NCI-H82 treated with DMSO at 0.1 percent for 48 hours (cell line): ENCODE results near the gene NABP1.

Experiments used
- DNase-seq: peaks from one replicate; lab custom pipeline; 2025; ENCODE audit not compliant: unreplicated experiment; lab: John Stamatoyannopoulos, UW

NABP1 gene

DNA sequence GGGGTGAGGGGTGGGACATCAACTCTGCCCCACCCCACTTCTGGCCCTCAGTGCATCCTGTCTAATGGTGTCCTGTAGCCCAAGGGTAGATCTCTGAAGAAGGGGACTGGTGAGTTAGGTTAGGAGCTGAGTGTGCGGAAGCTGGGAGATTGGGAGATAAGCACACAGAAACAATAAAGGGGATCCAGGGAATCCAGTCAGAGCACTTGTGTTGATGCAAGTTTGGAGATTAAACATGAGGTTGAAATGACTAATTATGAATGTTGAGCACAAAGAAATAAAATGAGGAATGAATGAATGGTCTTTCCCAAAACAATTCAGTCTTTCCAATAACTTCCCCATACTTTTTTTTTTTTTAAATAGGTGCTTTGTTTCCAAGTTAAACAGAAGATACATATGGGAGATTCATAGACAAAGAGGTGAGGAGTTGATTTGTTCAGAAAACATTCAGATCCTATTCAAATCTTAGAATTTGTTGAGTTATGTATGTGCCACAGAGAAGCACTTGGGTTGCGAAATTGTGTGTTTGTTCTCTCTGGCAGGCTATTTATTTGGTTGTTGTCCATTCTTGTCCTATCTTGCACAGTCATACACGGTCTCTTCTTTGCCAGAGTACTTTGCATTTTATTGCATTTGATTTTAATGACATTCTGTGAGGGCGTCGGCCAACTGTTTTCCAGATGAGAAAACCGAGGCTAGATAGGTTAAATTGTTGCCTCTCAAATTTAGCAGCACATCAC, 31.6 kb upstream of the NABP1 start:
- DNase-seq = no peak

GRCh38 chr2:191649519-191649918, 28.4 kb upstream of the NABP1 start:
- no peak for DNase-seq

DNA sequence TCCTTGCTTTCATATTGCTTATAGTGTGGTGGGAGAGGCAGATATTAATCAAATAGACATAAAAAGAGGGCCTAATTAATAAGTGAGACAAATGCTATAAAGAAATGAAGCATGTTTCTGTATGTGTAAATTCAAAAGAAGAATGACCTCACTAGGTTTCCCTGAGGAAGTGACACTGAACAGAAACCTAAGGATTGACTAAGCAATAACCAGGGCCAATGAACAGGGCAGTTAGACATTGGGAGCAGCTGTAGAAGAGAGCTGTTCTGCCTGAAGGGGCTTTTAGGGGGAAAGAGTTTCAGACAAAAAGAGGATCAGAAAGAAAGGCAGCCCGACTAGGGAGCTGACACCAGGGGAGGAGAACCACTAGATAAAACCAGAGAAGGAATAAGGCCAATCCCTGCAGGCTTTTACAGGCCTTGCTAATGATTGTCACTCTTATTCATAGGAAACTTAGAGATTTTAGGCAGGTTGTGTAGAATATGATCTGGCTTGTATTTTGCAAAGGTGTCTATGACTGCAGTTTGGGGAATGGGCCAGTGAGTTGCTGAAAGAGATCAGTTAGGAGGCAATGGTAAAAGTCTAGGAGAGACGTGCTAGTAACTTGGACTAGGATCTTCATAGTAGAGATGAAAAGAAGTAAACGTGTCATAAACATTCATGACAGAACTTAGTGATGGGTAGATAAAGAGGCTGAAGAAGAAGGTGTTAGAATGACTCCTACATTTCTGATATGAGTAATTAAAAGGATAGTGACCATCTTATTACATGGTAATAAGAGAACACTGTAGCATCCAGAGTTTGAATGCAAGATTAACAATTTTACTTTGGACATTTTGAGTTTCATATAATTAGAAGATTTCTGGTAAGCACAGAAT, 26.8 kb upstream of the NABP1 start:
- no peak for DNase-seq

- DNase-seq = no peak
These were observed 24.1 kb upstream of the NABP1 start for GRCh38 chr2:191653667-191654391.

DNA sequence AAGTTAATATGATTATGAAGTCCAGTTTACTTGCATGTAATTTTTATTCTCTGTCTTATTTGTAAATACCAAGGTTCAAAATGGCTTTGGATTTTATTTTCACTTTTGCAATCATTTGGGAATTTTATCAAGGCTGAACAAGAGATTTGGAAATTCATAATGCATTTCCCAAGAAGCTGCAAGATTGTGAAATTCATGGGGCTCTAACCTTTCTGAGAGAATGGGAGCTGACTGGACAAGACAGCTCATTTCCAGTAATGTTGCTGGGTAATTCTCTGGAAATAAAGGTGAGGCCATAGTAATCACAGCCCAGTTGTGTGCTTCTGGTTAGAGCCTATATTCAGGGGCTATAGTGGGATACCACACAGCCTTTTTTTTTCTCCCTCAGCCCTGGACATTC, 21.5 kb upstream of the NABP1 start:
- DNase-seq = no peak

DNA sequence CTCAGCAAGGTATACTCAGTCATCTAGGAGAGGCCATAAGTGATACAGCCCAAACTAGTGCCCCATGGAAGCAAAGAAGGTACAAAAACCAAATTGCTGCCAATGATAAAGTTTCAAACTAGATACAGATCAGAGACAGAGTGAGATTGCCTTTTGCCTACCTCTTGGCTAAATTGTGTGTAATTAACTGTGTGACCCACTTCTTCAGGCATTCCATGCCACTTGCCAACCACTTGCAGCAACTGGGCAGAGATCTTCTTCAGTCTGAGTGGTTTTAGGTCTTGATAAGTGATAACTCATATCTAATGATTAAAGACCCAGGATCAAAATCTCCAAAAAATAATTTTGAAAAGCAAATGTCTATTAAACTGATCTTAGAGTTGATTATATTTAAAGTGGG, 21.1 kb upstream of the NABP1 start:
- DNase-seq = no peak

- no peak for DNase-seq
These were observed 20.0 kb upstream of the NABP1 start for GRCh38 chr2:191657977-191658376.

DNA sequence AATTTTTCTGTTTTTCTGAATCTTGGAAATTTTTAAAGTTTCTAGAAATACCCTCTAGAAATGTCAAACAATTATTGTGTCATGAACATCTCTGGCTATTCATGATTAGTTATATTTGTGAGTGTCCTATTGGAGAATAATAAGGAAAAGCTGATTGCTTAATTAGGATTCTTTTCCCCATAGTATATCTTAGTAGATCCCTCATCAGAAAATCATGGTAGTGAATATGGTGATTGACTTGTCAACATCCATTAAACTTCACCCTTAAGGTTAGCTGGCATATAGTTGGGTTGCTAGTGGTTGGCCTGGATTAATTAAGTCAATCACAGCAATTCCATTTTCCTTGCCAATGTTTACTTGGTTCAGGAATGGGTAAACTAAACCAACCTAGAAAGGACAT, 18.7 kb upstream of the NABP1 start:
- no peak for DNase-seq

DNA sequence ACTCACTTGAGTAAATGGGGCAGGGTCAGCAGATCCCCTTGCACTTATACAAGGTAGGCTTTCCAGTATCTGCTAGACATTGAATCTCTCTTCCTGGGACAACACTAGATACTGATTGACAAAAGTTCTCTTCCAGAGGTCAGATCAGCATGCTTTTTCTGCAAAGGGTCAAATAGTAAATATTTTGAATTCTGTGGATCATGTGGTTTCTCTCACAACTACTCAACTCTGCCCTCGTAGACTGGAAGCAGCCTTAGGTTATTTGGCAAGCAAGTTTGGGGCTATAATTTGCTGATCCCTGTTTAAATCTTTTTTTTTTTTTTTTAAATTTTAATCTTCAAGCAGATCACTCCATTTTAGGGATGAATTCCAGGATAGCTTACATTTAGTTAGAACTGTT, 17.4 kb upstream of the NABP1 start:
- DNase-seq = no peak

- DNase-seq = no peak
These were observed 16.6 kb upstream of the NABP1 start for GRCh38 chr2:191661097-191661924.

GRCh38 chr2:191664823-191665677, 12.9 kb upstream of the NABP1 start:
- no peak for DNase-seq

GRCh38 chr2:191666226-191666625, 11.7 kb upstream of the NABP1 start:
- DNase-seq = no peak

- no peak for DNase-seq
These were observed 11.2 kb upstream of the NABP1 start for GRCh38 chr2:191666732-191667131.

GRCh38 chr2:191670076-191670475, 7.9 kb upstream of the NABP1 start:
- no peak for DNase-seq

GRCh38 chr2:191670787-191671186, 7.1 kb upstream of the NABP1 start:
- no peak for DNase-seq

- no peak for DNase-seq
These were observed 1.9 kb upstream of the NABP1 start for GRCh38 chr2:191675807-191676721.

GRCh38 chr2:191676790-191677645, 918 bp upstream of the NABP1 start:
- peak; percentile 23 for DNase-seq
